K562 (cell line): ENCODE data around the gene AHCYL1. TPM values are rescaled to one million over a fixed set of nuclear protein-coding genes. Genes with fewer than 3 reads are reported as not detected.

Source experiments
- FOXJ2 ChIP-seq: fragments of 200-800 bp; sonication (Bioruptor generic); IDR thresholded peaks from 2 replicates; pipeline ENCODE4 v1.6.1; 2016; ENCODE audit warnings: missing genetic modification characterization, missing compliant biosample characterization
- FOXK2 ChIP-seq, 2 experiments: fragments of 450-650 bp; IDR thresholded peaks in 1 of 2; conservative IDR thresholded peaks in 1 of 2; 2 replicates each; pipeline ENCODE4 v1.6.1; 2016; ENCODE audit warnings: low read depth in 2 of 2, mild to moderate bottlenecking in 1 of 2
- HOXB6 ChIP-seq: fragments of 250-450 bp; sonication (Bioruptor Pico); IDR thresholded peaks from 2 replicates; pipeline ENCODE4 v1.5.1; 2022; ENCODE audit warnings: mild to moderate bottlenecking, borderline replicate concordance
- HSF4 ChIP-seq: fragments of 250-450 bp; sonication (Bioruptor Pico); IDR thresholded peaks from 2 replicates; pipeline ENCODE4 v2.1.2; 2022; ENCODE audit warnings: mild to moderate bottlenecking, moderate library complexity, borderline replicate concordance
- PTBP1 ChIP-seq: fragments of 200-400 bp; formaldehyde crosslinking; IDR thresholded peaks from 2 replicates; pipeline ENCODE4 v1.6.1; 2017; ENCODE audit warnings: low read depth, low read length
- SMAD3 ChIP-seq: fragments of 450-650 bp; formaldehyde crosslinking; conservative IDR thresholded peaks from 2 replicates; pipeline ENCODE4 v1.4.0; 2020; ENCODE audit warnings: mild to moderate bottlenecking
- STAG1 ChIP-seq: sonication (generic); formaldehyde crosslinking; IDR thresholded peaks from 2 replicates; pipeline ENCODE4 v1.5.0; 2020; ENCODE audit warnings: missing genetic modification reagents, borderline replicate concordance
- polyA plus RNA-seq, 8 experiments: library from polyadenylated mRNA; depleted of rRNA in 4 of 8; stranded (reverse) in 5 of 8; unstranded in 3 of 8; fragments of >200 nt; fragmentation: Nextera tagmentation in 2 of 8; fragmentation: Illumina TruSeq in 1 of 8; extraction: Ambion mirVana in 2 of 8; extraction: Trizol in 1 of 8; gene quantifications; 2 replicates each; pipeline versions ENCODE4 v1.2.1 to v1.2.3, GENCODE V29; 2011 to 2014; ENCODE audit warnings: inconsistent platforms in 1 of 8, missing spikeins in 1 of 8
- total RNA-seq, 7 experiments: library from RNA; depleted of rRNA in 6 of 7; stranded (reverse); fragments of >200 nt in 6 of 7; fragmentation: Illumina TruSeq in 2 of 7; extraction: Trizol in 2 of 7; gene quantifications; 2 replicates each; pipeline versions ENCODE4 v1.2.1 to v1.2.3, GENCODE V29; 2011 to 2021; ENCODE audit warnings: low replicate concordance in 1 of 7
- TF ChIP-seq, protein P1 (sequence below): fragments of 200-800 bp; sonication (Bioruptor generic); IDR thresholded peaks from 2 replicates; pipeline ENCODE4 v1.6.1; 2017; ENCODE audit warnings: missing genetic modification characterization, missing compliant biosample characterization
- TF ChIP-seq, protein P2 (sequence below), 2 experiments: fragments of 450-650 bp; IDR thresholded peaks; 2 replicates each; pipeline ENCODE4 v1.6.1; 2016
- TF ChIP-seq, protein P3 (sequence below): fragments of 450-650 bp; formaldehyde crosslinking; IDR thresholded peaks from 2 replicates; pipeline ENCODE4 v1.4.0; 2020; ENCODE audit warnings: mild to moderate bottlenecking, moderate library complexity
- TF ChIP-seq, protein P4 (sequence below): fragments of 450-650 bp; IDR thresholded peaks from 2 replicates; pipeline ENCODE4 v1.6.1; 2016; ENCODE audit warnings: mild to moderate bottlenecking, moderate library complexity

AHCYL1 gene
- total and polyA plus RNA-seq, 9 of the 15 experiments (the other 6 are each of a cell fraction or from before 2014, with no cell fraction given) = 27.3 to 118 (median 44.5) TPM

DNA sequence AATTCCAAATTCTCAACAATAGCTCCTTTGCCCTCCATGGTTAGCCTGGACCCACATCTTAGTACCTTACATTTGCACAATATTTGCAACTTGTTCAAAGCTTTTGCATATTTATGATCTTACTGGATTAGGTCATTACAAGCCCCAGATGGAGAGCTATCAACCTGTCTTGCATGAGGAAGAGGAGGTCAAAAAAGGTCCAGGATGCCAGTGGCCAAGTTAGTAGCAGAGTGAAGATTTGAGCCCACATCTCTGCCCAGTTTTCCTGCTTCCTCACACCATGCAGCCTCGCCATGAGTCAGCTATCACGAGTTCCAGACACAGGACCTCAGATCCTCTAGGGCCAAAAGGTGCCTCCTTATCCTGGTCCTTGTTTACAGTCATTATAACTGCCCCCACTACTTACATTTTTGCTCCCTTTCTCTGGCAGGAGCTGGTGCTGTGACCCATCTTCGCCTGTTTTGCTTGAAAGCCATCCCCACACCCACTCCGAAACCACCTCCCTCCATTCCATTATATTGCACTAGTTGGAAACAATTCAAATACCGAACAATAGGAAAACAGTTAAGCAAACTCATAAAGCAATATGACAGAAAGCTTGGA, 5.0 kb upstream of the AHCYL1 start (continued):
- TF ChIP-seq, protein P1, sequence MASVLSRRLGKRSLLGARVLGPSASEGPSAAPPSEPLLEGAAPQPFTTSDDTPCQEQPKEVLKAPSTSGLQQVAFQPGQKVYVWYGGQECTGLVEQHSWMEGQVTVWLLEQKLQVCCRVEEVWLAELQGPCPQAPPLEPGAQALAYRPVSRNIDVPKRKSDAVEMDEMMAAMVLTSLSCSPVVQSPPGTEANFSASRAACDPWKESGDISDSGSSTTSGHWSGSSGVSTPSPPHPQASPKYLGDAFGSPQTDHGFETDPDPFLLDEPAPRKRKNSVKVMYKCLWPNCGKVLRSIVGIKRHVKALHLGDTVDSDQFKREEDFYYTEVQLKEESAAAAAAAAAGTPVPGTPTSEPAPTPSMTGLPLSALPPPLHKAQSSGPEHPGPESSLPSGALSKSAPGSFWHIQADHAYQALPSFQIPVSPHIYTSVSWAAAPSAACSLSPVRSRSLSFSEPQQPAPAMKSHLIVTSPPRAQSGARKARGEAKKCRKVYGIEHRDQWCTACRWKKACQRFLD (CRISPR knock-in tag) = peak; percentile 98
- TF ChIP-seq SMAD3 (CRISPR knock-in tag) = no peak; the same call in 1 of the 2 replicates
- no peak for TF ChIP-seq PTBP1
- peak; percentile 87; the same call in 1 of the 2 replicates for TF ChIP-seq FOXJ2
- TF ChIP-seq, protein P2, sequence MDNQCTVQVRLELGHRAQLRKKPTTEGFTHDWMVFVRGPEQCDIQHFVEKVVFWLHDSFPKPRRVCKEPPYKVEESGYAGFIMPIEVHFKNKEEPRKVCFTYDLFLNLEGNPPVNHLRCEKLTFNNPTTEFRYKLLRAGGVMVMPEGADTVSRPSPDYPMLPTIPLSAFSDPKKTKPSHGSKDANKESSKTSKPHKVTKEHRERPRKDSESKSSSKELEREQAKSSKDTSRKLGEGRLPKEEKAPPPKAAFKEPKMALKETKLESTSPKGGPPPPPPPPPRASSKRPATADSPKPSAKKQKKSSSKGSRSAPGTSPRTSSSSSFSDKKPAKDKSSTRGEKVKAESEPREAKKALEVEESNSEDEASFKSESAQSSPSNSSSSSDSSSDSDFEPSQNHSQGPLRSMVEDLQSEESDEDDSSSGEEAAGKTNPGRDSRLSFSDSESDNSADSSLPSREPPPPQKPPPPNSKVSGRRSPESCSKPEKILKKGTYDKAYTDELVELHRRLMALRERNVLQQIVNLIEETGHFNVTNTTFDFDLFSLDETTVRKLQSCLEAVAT (IDR thresholded peaks at IDR 0.05) = peak in 1 of 2 experiments; percentile 61; a peak in 1 of 4 replicates
- peak; percentile 98 to 99 for TF ChIP-seq FOXK2 (conservative IDR thresholded peaks at IDR 0.05 in 1 of 2, IDR thresholded peaks at IDR 0.05 in 1 of 2; ENCODE audit: low read depth in 2 of 2)
- TF ChIP-seq HSF4 (CRISPR knock-in tag) = peak; percentile 10; the same call in 1 of the 2 replicates
- TF ChIP-seq, protein P3, sequence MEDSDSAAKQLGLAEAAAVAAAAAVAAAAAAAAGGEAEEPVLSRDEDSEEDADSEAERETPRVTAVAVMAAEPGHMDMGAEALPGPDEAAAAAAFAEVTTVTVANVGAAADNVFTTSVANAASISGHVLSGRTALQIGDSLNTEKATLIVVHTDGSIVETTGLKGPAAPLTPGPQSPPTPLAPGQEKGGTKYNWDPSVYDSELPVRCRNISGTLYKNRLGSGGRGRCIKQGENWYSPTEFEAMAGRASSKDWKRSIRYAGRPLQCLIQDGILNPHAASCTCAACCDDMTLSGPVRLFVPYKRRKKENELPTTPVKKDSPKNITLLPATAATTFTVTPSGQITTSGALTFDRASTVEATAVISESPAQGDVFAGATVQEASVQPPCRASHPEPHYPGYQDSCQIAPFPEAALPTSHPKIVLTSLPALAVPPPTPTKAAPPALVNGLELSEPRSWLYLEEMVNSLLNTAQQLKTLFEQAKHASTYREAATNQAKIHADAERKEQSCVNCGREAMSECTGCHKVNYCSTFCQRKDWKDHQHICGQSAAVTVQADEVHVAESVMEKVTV (CRISPR knock-in tag) = no peak
- TF ChIP-seq, protein P4, sequence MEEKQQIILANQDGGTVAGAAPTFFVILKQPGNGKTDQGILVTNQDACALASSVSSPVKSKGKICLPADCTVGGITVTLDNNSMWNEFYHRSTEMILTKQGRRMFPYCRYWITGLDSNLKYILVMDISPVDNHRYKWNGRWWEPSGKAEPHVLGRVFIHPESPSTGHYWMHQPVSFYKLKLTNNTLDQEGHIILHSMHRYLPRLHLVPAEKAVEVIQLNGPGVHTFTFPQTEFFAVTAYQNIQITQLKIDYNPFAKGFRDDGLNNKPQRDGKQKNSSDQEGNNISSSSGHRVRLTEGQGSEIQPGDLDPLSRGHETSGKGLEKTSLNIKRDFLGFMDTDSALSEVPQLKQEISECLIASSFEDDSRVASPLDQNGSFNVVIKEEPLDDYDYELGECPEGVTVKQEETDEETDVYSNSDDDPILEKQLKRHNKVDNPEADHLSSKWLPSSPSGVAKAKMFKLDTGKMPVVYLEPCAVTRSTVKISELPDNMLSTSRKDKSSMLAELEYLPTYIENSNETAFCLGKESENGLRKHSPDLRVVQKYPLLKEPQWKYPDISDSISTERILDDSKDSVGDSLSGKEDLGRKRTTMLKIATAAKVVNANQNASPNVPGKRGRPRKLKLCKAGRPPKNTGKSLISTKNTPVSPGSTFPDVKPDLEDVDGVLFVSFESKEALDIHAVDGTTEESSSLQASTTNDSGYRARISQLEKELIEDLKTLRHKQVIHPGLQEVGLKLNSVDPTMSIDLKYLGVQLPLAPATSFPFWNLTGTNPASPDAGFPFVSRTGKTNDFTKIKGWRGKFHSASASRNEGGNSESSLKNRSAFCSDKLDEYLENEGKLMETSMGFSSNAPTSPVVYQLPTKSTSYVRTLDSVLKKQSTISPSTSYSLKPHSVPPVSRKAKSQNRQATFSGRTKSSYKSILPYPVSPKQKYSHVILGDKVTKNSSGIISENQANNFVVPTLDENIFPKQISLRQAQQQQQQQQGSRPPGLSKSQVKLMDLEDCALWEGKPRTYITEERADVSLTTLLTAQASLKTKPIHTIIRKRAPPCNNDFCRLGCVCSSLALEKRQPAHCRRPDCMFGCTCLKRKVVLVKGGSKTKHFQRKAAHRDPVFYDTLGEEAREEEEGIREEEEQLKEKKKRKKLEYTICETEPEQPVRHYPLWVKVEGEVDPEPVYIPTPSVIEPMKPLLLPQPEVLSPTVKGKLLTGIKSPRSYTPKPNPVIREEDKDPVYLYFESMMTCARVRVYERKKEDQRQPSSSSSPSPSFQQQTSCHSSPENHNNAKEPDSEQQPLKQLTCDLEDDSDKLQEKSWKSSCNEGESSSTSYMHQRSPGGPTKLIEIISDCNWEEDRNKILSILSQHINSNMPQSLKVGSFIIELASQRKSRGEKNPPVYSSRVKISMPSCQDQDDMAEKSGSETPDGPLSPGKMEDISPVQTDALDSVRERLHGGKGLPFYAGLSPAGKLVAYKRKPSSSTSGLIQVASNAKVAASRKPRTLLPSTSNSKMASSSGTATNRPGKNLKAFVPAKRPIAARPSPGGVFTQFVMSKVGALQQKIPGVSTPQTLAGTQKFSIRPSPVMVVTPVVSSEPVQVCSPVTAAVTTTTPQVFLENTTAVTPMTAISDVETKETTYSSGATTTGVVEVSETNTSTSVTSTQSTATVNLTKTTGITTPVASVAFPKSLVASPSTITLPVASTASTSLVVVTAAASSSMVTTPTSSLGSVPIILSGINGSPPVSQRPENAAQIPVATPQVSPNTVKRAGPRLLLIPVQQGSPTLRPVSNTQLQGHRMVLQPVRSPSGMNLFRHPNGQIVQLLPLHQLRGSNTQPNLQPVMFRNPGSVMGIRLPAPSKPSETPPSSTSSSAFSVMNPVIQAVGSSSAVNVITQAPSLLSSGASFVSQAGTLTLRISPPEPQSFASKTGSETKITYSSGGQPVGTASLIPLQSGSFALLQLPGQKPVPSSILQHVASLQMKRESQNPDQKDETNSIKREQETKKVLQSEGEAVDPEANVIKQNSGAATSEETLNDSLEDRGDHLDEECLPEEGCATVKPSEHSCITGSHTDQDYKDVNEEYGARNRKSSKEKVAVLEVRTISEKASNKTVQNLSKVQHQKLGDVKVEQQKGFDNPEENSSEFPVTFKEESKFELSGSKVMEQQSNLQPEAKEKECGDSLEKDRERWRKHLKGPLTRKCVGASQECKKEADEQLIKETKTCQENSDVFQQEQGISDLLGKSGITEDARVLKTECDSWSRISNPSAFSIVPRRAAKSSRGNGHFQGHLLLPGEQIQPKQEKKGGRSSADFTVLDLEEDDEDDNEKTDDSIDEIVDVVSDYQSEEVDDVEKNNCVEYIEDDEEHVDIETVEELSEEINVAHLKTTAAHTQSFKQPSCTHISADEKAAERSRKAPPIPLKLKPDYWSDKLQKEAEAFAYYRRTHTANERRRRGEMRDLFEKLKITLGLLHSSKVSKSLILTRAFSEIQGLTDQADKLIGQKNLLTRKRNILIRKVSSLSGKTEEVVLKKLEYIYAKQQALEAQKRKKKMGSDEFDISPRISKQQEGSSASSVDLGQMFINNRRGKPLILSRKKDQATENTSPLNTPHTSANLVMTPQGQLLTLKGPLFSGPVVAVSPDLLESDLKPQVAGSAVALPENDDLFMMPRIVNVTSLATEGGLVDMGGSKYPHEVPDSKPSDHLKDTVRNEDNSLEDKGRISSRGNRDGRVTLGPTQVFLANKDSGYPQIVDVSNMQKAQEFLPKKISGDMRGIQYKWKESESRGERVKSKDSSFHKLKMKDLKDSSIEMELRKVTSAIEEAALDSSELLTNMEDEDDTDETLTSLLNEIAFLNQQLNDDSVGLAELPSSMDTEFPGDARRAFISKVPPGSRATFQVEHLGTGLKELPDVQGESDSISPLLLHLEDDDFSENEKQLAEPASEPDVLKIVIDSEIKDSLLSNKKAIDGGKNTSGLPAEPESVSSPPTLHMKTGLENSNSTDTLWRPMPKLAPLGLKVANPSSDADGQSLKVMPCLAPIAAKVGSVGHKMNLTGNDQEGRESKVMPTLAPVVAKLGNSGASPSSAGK = peak; percentile 77
- no peak for TF ChIP-seq STAG1 (CRISPR knock-in tag)
- TF ChIP-seq HOXB6 (CRISPR knock-in tag) = no peak
